ENCODE results near the gene INMT.

Gene INMT

DNA sequence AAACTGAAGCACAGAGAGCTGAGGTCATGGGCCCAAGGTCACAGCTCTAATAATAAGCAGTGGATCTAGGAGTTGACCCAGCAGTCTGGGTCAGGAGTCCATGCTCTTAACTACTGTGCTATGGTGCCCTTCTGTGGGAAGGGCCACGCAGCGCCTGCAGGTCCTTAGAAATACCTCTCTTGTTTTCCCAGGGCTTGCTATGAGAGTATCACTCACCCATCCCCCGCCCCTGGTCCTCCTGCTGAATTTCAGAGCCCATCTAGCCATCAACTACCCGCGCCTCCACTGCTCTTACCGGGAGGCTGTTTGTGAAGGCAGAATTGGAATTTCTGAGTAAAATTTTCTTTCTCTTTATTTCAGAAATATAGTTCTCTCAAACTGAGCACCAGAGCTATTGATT lies 42.4 kb upstream of the INMT start:
- DNase-seq (ENCODE audit: low read depth in 1 of 2, low spot score in 1 of 2) = no peak
- no peaks in the 10 kb centered on the region for H3K27me3 ChIP-seq (ENCODE audit: insufficient read depth, poor library complexity, severe bottlenecking)
- no peak overlapping the region for H3K27ac ChIP-seq (replicated peaks)
- TF ChIP-seq SPI1 (IDR thresholded peaks at IDR 0.05; ENCODE audit: borderline replicate concordance, low read depth) (no peak), POLR2AphosphoS5 (IDR thresholded peaks at IDR 0.05; ENCODE audit: low read depth) (no peak), CTCF (IDR thresholded peaks at IDR 0.05; ENCODE audit: insufficient read depth, low read length) (no peak), GABPA (IDR thresholded peaks at IDR 0.05; ENCODE audit: low read depth) (no peak), REST (IDR thresholded peaks at IDR 0.05; ENCODE audit: insufficient replicate concordance, low read depth) (no peak)
- no peak overlapping the region for H3K4me3 ChIP-seq (replicated peaks; ENCODE audit: insufficient read depth, low read length)

- no peak for TF ChIP-seq SPI1 (IDR thresholded peaks at IDR 0.05; ENCODE audit: borderline replicate concordance, low read depth)
- no peak for TF ChIP-seq REST (IDR thresholded peaks at IDR 0.05; ENCODE audit: insufficient replicate concordance, low read depth)
- Histone ChIP-seq H3K27me3 (ENCODE audit: insufficient read depth, poor library complexity, severe bottlenecking) (no peaks in the 10 kb centered on the region), H3K4me3 (replicated peaks; ENCODE audit: insufficient read depth, low read length) (no peak overlapping the region), H3K27ac (replicated peaks) (no peak overlapping the region)
- no peak for DNase-seq (ENCODE audit: low read depth in 1 of 2, low spot score in 1 of 2)
These were observed 41.3 kb upstream of the INMT start for GRCh38 chr7:30710669-30711068.

- Histone ChIP-seq H3K27me3 (ENCODE audit: insufficient read depth, poor library complexity, severe bottlenecking) (no peaks in the 10 kb centered on the region), H3K27ac (replicated peaks) (no peak overlapping the region), H3K4me3 (replicated peaks; ENCODE audit: insufficient read depth, low read length) (no peak overlapping the region)
- TF ChIP-seq SPI1 (IDR thresholded peaks at IDR 0.05; ENCODE audit: borderline replicate concordance, low read depth) (no peak), GABPA (IDR thresholded peaks at IDR 0.05; ENCODE audit: low read depth) (no peak), REST (IDR thresholded peaks at IDR 0.05; ENCODE audit: insufficient replicate concordance, low read depth) (no peak), POLR2AphosphoS5 (IDR thresholded peaks at IDR 0.05; ENCODE audit: low read depth) (no peak), CTCF (IDR thresholded peaks at IDR 0.05; ENCODE audit: insufficient read depth, low read length) (no peak)
- DNase-seq (ENCODE audit: low read depth in 1 of 2, low spot score in 1 of 2) = no peak
These were observed 38.5 kb upstream of the INMT start for GRCh38 chr7:30713392-30713791.

DNA sequence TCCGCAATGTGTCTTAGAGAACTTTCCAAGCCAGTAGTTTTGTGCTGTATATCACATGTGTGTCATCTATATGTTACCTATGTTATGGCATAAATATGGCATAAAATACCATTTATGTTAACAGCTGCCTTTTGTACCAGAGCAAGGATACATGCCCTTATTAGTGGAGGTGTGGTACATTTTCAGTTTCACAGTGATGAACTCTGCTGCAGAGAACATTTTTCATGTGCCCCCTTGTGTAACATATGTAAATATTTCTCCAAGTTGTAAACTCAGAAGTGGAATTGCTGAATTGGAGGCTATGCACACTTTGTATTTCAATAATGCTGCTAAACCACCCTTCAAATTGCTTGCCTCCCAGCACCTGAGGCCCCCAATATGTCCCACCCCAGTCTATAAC lies 37.8 kb upstream of the INMT start:
- Histone ChIP-seq H3K27me3 (ENCODE audit: insufficient read depth, poor library complexity, severe bottlenecking) (no peaks in the 10 kb centered on the region), H3K27ac (replicated peaks) (no peak overlapping the region), H3K4me3 (replicated peaks; ENCODE audit: insufficient read depth, low read length) (no peak overlapping the region)
- no peak for DNase-seq (ENCODE audit: low read depth in 1 of 2, low spot score in 1 of 2)
- TF ChIP-seq SPI1 (IDR thresholded peaks at IDR 0.05; ENCODE audit: borderline replicate concordance, low read depth) (no peak), CTCF (IDR thresholded peaks at IDR 0.05; ENCODE audit: insufficient read depth, low read length) (no peak), GABPA (IDR thresholded peaks at IDR 0.05; ENCODE audit: low read depth) (no peak), REST (IDR thresholded peaks at IDR 0.05; ENCODE audit: insufficient replicate concordance, low read depth) (no peak), POLR2AphosphoS5 (IDR thresholded peaks at IDR 0.05; ENCODE audit: low read depth) (no peak)

Data from HL-60 (cell line).